ENCODE results near the gene ACER3. TPM values are rescaled to one million over a fixed set of nuclear protein-coding genes. Genes with fewer than 3 reads are reported as not detected.

The ACER3 gene
- total and polyA plus RNA-seq, 2 of the 4 experiments (the other 2 are of a cell fraction) = 3.5 to 10.0 TPM

DNA sequence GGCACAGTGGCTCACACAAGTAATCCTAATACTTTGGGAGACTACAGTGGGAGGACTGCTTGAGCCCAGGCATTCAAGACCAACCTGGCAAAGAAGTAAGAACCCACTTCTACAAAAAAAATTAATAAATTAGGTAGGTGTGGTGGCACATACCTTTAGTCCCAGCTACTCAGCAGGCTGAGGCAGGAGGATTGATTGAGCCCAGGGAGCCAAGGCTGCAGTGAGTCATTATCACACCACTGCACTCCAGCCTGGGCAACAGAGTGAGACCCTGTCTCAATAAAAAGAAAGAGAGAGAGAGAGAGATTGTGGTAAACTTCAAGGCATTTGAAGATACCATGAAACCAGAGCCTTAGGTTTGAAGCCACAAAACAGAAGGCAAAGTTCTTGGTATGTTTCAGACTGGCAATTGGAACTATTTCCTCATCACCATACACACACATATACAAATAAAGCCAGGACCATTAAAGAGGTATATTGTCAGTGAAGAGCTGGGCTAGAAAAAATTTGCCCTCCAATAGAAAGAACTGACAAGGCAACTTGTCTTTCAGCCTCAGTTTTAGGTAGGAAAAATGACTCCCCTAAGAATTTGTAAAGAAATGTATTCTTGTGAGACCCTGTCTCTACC lies 148.9 kb downstream of the ACER3 start:
- Histone ChIP-seq H3K9me3 (ENCODE audit: control insufficient read depth, insufficient read depth, low read length) (no peaks in the 10 kb centered on the region), H3K27ac (ENCODE audit: insufficient read depth, low read length) (no peak overlapping the region), H3K4me3 (ENCODE audit: insufficient read depth, low read depth, low read length) (no peak overlapping the region), H4K5ac (ENCODE audit: low read depth, low read length) (no peak overlapping the region), H4K91ac (ENCODE audit: insufficient read depth, low read depth, low read length) (no peak overlapping the region), H3K27me3 (ENCODE audit: control insufficient read depth, insufficient read depth, low read length) (no peaks in the 10 kb centered on the region), H2BK20ac (ENCODE audit: low read depth, low read length) (no peak overlapping the region), H2BK15ac (ENCODE audit: low read depth, low read length) (no peak overlapping the region), H2AK9ac (replicated peaks; ENCODE audit: low read depth, low read length, poor library complexity) (no peak overlapping the region), H2AK5ac (ENCODE audit: low read depth, low read length) (no peak overlapping the region), H4K8ac (ENCODE audit: low read depth in 2 of 2, low read length in 2 of 2) (no peak overlapping the region), H2BK120ac (ENCODE audit: low read depth, low read length) (no peak overlapping the region), H3K56ac (ENCODE audit: extremely low read depth, insufficient read depth, low read length) (no peak overlapping the region), H4K20me1 (ENCODE audit: insufficient read depth, low read length) (no peaks in the 10 kb centered on the region), H3K9ac (ENCODE audit: low read depth, low read length) (no peak overlapping the region), H3K4me2 (ENCODE audit: low read depth, low read length) (no peak overlapping the region), H3K9me1 (ENCODE audit: insufficient read depth, low read length) (no peaks in the 10 kb centered on the region), H2AFZ (replicated peaks; ENCODE audit: low read length, poor library complexity) (no peak overlapping the region), H3K4me1 (ENCODE audit: control insufficient read depth, insufficient read depth, low read length) (no peaks in the 10 kb centered on the region), H3K4ac (ENCODE audit: low read depth, low read length) (no peak overlapping the region), H3K79me1 (ENCODE audit: low read depth in 1 of 2, low read length in 2 of 2) (no peaks in the 10 kb centered on the region), H2BK5ac (ENCODE audit: low read depth, low read length, poor library complexity, severe bottlenecking) (no peak overlapping the region), H3K14ac (replicated peaks; ENCODE audit: low read depth, low read length) (no peak overlapping the region), H3K36me3 (ENCODE audit: control insufficient read depth, insufficient read depth, low read length) (peaks cover 2% of the 10 kb centered on the region; the same call in 1 of the 2 replicates), H3K23ac (ENCODE audit: low read depth, low read length) (no peak overlapping the region), H3K18ac (ENCODE audit: low read depth, low read length) (no peak overlapping the region)
- no peak for DNase-seq
- BruUV-seq (replicated peaks) = no TSS peak
- no peak for ATAC-seq (ENCODE audit: low read depth)
- POLR2A ChIA-PET (ENCODE audit: unreplicated experiment) = no interaction called here
- intact Hi-C loops (cut with micrococcal nuclease) = loop anchor here (5.0 kb wide), 1 partner anchor 67 kb away; no protein-coding TSS in a partner anchor
- dilution Hi-C loops (cut with HindIII; ENCODE audit: low sequenced_read_pairs, unreplicated experiment) = no loop called here
- in situ Hi-C loops (cut with MboI; ENCODE audit: low sequenced_read_pairs) = no loop called here
- TF ChIP-seq SMC3 (IDR thresholded peaks at IDR 0.05; ENCODE audit: low read depth, low read length) = no peak
- TF ChIP-seq RAD21 (IDR thresholded peaks at IDR 0.05; ENCODE audit: low read length) = no peak
- no peak for TF ChIP-seq NFE2L2 (IDR thresholded peaks at IDR 0.05; ENCODE audit: low read depth, low read length)
- no peak for TF ChIP-seq CHD1 (IDR thresholded peaks at IDR 0.05; ENCODE audit: low read depth, low read length)
- no peak for TF ChIP-seq MAFK (IDR thresholded peaks at IDR 0.05; ENCODE audit: low read depth, low read length)
- TF ChIP-seq, protein P1, sequence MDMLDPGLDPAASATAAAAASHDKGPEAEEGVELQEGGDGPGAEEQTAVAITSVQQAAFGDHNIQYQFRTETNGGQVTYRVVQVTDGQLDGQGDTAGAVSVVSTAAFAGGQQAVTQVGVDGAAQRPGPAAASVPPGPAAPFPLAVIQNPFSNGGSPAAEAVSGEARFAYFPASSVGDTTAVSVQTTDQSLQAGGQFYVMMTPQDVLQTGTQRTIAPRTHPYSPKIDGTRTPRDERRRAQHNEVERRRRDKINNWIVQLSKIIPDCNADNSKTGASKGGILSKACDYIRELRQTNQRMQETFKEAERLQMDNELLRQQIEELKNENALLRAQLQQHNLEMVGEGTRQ (IDR thresholded peaks at IDR 0.05; ENCODE audit: low read depth, low read length) = no peak
- TF ChIP-seq CEBPB (IDR thresholded peaks at IDR 0.05; ENCODE audit: low read depth, low read length) = no peak
- no peak for TF ChIP-seq FOS (IDR thresholded peaks at IDR 0.05; ENCODE audit: low read depth, low read length)
- no peak for TF ChIP-seq RCOR1 (IDR thresholded peaks at IDR 0.05; ENCODE audit: insufficient replicate concordance, low read length)
- no peak for TF ChIP-seq POLR2A (IDR thresholded peaks at IDR 0.05; ENCODE audit: low read depth, low read length)
- no peak for TF ChIP-seq BHLHE40 (IDR thresholded peaks at IDR 0.05; ENCODE audit: low read depth, low read length)
- no peak for TF ChIP-seq RFX5 (IDR thresholded peaks at IDR 0.05; ENCODE audit: low read depth, low read length)
- TF ChIP-seq MAZ (IDR thresholded peaks at IDR 0.05; ENCODE audit: borderline replicate concordance, low read depth, low read length) = no peak
- no peak for TF ChIP-seq ELK1 (IDR thresholded peaks at IDR 0.05; ENCODE audit: borderline replicate concordance, low read depth, low read length)
- no peak for TF ChIP-seq MXI1 (IDR thresholded peaks at IDR 0.05; ENCODE audit: borderline replicate concordance, low read depth, low read length)
- no peak for TF ChIP-seq CTCF (conservative IDR thresholded peaks at IDR 0.05; ENCODE audit: low read depth, low read length)
- CTCF ChIA-PET = no interaction called here
